ENCODE data around the gene MON2. TPM values are rescaled to one million over a fixed set of nuclear protein-coding genes. Genes with fewer than 3 reads are reported as not detected.

Gene MON2
- total RNA-seq, 2 donors from 2014 or later, result 48.6 to 66.3 TPM

DNA sequence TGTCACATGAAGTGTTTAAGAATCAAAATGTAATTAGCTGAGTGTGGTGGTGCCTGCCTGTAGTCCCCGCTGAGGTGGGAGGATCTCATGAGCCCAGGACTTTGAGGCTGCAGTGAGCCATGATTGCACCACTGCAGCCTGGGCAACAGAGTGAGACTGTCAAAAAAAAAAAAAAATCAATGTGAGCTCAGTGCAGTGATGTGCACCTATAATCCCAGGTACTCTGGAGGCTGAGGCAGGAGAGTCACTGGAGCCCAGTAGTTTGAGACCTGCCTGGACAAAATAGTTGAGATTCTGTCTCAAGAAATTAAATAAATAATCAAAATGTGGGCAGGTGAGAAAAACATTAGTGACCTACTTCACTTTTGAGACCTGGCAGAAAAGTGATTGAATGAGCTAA is 140.0 kb downstream of the MON2 start:
- Histone ChIP-seq H3K4me1 (replicated peaks) (no peaks in the 10 kb centered on the region), H3K9me3 (no peaks in the 10 kb centered on the region), H3K36me3 (no peaks in the 10 kb centered on the region), H3K4me3 (no peak overlapping the region), H3K27ac (no peak overlapping the region), H3K27me3 (replicated peaks; ENCODE audit: insufficient read depth) (no peaks in the 10 kb centered on the region)
- 95% methylated on average over 1 of the region's 1 CpG for WGBS
- intact Hi-C loops (cut with DNase I), result loop anchor here (2.0 kb wide), 1 partner anchor 24 kb away; no protein-coding TSS in a partner anchor
- no peak for DNase-seq (ENCODE audit: low spot score)
- TF ChIP-seq POLR2AphosphoS5 (IDR thresholded peaks at IDR 0.05), result no peak
- no peak for TF ChIP-seq POLR2A (IDR thresholded peaks at IDR 0.05)
- TF ChIP-seq, protein P1, sequence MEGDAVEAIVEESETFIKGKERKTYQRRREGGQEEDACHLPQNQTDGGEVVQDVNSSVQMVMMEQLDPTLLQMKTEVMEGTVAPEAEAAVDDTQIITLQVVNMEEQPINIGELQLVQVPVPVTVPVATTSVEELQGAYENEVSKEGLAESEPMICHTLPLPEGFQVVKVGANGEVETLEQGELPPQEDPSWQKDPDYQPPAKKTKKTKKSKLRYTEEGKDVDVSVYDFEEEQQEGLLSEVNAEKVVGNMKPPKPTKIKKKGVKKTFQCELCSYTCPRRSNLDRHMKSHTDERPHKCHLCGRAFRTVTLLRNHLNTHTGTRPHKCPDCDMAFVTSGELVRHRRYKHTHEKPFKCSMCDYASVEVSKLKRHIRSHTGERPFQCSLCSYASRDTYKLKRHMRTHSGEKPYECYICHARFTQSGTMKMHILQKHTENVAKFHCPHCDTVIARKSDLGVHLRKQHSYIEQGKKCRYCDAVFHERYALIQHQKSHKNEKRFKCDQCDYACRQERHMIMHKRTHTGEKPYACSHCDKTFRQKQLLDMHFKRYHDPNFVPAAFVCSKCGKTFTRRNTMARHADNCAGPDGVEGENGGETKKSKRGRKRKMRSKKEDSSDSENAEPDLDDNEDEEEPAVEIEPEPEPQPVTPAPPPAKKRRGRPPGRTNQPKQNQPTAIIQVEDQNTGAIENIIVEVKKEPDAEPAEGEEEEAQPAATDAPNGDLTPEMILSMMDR (IDR thresholded peaks at IDR 0.05), result no peak

DNA sequence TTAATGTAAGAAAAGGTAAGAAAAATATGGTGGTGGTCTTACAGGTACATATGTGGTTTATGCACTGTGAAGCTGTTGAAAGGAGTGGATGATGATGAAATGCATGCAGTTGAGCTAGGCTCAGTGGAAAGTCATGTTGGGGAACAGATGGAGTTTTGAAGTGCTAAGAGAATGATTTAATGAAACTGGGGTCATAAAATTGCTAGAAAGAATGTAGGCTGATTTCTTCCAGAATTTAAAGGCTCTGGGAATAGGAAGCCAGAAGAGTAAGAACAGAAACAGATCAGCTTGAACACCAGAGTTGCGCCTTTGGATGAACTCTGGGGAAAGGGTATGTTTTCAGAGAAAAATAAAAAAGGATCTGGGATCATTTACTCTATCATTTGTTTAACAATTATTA is 146.5 kb downstream of the MON2 start:
- H3K4me3 ChIP-seq, result no peak overlapping the region
- no peaks in the 10 kb centered on the region for H3K4me1 ChIP-seq (replicated peaks)
- no peaks in the 10 kb centered on the region for H3K9me3 ChIP-seq
- TF ChIP-seq, protein P1 (IDR thresholded peaks at IDR 0.05), result no peak
- no peak for TF ChIP-seq POLR2A (IDR thresholded peaks at IDR 0.05)
- TF ChIP-seq POLR2AphosphoS5 (IDR thresholded peaks at IDR 0.05), result no peak
- no peaks in the 10 kb centered on the region for H3K36me3 ChIP-seq
- H3K27ac ChIP-seq, result no peak overlapping the region
- WGBS, result 93% methylated on average over 1 of the region's 1 CpG
- no peak for DNase-seq (ENCODE audit: low spot score)
- intact Hi-C loops (cut with DNase I), result no loop called here
- H3K27me3 ChIP-seq (replicated peaks; ENCODE audit: insufficient read depth), result no peaks in the 10 kb centered on the region

DNA sequence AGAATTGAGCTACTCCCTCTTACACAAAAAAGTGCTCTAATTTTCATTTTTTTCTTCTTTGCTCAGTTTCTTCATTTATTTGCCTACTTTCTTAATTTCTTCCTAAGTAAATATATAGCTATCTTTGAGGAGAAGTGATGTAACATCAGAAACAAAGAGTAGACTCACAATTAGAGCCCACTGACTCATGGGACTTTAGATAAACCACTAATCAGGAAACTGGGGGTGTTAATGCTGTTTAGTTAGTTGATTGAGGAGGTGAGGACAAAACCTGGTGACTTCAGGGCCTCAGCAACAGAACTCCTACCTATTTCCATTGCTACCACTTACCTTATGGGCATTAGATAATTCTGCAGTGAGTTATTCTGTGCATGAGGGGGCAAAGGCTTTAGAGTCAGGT is 151.7 kb downstream of the MON2 start:
- no peak for DNase-seq (ENCODE audit: low spot score)
- TF ChIP-seq POLR2AphosphoS5 (IDR thresholded peaks at IDR 0.05) (no peak), POLR2A (IDR thresholded peaks at IDR 0.05) (no peak)
- TF ChIP-seq, protein P1 (IDR thresholded peaks at IDR 0.05), result no peak
- no peak overlapping the region for H3K27ac ChIP-seq
- H3K4me1 ChIP-seq (replicated peaks), result no peaks in the 10 kb centered on the region
- intact Hi-C loops (cut with DNase I), result no loop called here
- H3K27me3 ChIP-seq (replicated peaks; ENCODE audit: insufficient read depth), result no peaks in the 10 kb centered on the region
- H3K4me3 ChIP-seq, result no peak overlapping the region
- no peaks in the 10 kb centered on the region for H3K9me3 ChIP-seq
- H3K36me3 ChIP-seq, result no peaks in the 10 kb centered on the region

DNA sequence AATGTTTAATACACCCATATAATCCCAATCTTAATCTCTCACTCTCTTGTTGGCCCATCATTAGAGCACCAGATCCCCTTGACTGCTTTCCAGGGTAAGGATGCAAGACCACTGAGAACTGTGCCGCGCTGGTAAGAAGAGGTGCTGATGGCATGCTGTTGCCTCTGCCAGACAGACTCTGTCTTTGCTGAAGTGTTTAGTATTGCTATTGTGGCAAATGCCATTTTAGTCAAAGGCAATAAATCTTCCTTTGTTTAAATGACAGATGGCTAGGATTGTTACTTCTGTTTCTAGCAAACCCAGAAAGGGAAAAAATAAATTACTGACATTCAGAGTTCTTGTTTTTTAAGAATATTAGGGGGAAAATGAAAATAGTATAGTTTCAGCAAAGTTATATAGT is 152.3 kb downstream of the MON2 start:
- TF ChIP-seq POLR2A (IDR thresholded peaks at IDR 0.05), result no peak
- TF ChIP-seq, protein P1 (IDR thresholded peaks at IDR 0.05), result no peak
- no peak for TF ChIP-seq POLR2AphosphoS5 (IDR thresholded peaks at IDR 0.05)
- DNase-seq (ENCODE audit: low spot score), result no peak
- Histone ChIP-seq H3K27ac (no peak overlapping the region), H3K9me3 (no peaks in the 10 kb centered on the region), H3K4me3 (no peak overlapping the region), H3K4me1 (replicated peaks) (no peaks in the 10 kb centered on the region), H3K27me3 (replicated peaks; ENCODE audit: insufficient read depth) (no peaks in the 10 kb centered on the region), H3K36me3 (no peaks in the 10 kb centered on the region)
- intact Hi-C loops (cut with DNase I), result no loop called here
- 42% methylated on average over 2 of the region's 2 CpGs for WGBS

DNA sequence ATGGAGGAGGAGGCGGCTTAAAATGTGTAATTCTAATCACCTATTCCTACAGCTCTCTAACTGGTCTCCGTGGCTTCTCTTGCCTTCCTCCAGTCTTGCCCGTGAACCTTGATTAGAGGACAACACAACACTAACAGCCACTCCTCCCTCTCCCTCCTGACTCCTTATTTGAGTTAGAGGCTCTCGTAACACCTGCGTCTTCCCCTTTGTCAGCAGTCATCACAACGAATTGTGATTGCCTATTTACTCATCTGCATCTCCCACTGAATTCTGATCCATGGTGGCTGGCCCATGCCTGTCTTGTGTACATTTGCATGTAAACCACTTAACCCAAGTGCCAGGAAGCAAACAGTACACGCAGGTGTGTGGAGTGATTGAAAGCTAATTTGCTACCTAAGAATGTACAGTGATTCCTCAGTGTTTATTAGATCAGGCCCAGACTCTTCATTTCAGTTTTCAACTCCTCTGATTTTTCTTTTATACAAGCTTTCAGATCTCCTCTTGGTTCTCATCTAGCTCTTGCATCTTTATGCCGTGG is 154.5 kb downstream of the MON2 start:
- Histone ChIP-seq H3K36me3 (no peaks in the 10 kb centered on the region), H3K27me3 (replicated peaks; ENCODE audit: insufficient read depth) (no peaks in the 10 kb centered on the region), H3K27ac (no peak overlapping the region), H3K4me1 (replicated peaks) (no peaks in the 10 kb centered on the region), H3K4me3 (no peak overlapping the region), H3K9me3 (no peaks in the 10 kb centered on the region)
- intact Hi-C loops (cut with DNase I), result no loop called here
- WGBS, result 60% methylated on average over 8 of the region's 8 CpGs
- no peak for DNase-seq (ENCODE audit: low spot score)
- TF ChIP-seq, protein P1 (IDR thresholded peaks at IDR 0.05), result no peak
